Measurements from ENCODE around the gene CRYGS. TPM values are rescaled to one million over a fixed set of nuclear protein-coding genes. Genes with fewer than 3 reads are reported as not detected.

Gene CRYGS
- total RNA-seq: 10 to 100 TPM in 1 of 4 donors, 1 to 10 TPM in 3; 1.4 to 12.3 (median 5.7) TPM

DNA sequence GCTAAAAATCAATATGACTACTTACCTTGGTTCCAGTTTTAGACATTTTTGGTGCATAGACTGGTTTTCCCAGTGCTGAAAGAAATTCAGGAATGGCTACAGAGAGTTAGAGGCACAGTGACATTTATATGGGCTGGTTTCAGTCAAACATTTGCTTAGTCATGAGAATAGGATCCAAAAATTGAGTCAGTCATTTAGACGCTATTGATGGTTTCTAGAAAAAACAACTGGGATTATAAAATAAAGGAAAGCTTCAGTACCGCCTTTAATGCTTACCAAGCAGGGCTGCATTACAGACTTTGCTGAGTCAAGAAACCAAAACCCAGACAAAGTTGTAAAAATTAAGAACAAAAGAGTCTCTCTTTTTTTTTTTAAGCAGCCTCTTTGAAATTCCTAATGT lies at the start of gene CRYGS:
TSS of gene CRYGS (minus strand) at position 100 of the 400 bp plus-strand sequence. CDS start at position 46, 54 bp downstream.
- TF ChIP-seq, protein P1, sequence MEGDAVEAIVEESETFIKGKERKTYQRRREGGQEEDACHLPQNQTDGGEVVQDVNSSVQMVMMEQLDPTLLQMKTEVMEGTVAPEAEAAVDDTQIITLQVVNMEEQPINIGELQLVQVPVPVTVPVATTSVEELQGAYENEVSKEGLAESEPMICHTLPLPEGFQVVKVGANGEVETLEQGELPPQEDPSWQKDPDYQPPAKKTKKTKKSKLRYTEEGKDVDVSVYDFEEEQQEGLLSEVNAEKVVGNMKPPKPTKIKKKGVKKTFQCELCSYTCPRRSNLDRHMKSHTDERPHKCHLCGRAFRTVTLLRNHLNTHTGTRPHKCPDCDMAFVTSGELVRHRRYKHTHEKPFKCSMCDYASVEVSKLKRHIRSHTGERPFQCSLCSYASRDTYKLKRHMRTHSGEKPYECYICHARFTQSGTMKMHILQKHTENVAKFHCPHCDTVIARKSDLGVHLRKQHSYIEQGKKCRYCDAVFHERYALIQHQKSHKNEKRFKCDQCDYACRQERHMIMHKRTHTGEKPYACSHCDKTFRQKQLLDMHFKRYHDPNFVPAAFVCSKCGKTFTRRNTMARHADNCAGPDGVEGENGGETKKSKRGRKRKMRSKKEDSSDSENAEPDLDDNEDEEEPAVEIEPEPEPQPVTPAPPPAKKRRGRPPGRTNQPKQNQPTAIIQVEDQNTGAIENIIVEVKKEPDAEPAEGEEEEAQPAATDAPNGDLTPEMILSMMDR (IDR thresholded peaks at IDR 0.05): no peak
- no peak for TF ChIP-seq POLR2A (IDR thresholded peaks at IDR 0.05)
- no peak for DNase-seq

DNA sequence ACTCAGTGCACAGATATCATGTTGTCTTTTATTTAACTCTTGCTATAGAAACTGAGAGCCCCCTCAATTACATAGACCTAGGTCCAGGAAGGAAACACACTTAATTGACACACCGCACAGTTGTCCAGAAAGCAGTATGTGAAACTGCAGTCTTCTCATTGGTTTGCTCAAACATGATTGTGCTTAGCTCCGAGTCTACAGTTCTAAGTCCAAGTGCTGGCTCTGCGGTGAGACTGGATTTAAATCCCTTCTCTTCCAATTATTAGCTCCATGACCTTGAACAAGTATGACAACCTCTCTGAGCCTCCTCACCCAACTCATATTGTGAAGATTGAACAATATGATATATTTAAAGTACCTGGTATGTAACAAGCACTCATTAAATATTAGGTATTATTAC lies 49.7 kb upstream of the CRYGS start:
- Histone ChIP-seq H3K9me3 (no peaks in the 10 kb centered on the region), H3K36me3 (no peaks in the 10 kb centered on the region), H3K27me3 (no peaks in the 10 kb centered on the region), H3K4me3 (no peak overlapping the region), H3K4me1 (peaks cover 0 to 13% (median 0%) of the 10 kb centered on the region in 4 donors), H3K27ac (peak overlapping the region in 2 of 4 donors; percentile 62 to 64)
- DNase-seq: peak in 1 of 3 donors; percentile 56
- TF ChIP-seq, protein P1 (IDR thresholded peaks at IDR 0.05): no peak
- TF ChIP-seq POLR2A (IDR thresholded peaks at IDR 0.05): no peak

More for the DNA sequence above, at the start of gene CRYGS:
- Histone ChIP-seq H3K27ac (no peak within 1 kb of the TSS), H3K4me3 (no peak within 1 kb of the TSS), H3K9me3 (no peaks in the 10 kb centered on the region), H3K27me3 (no peaks in the 10 kb centered on the region), H3K36me3 (peaks cover 0 to 10% (median 0%) of the 10 kb centered on the region in 3 donors), H3K4me1 (no peaks in the 10 kb centered on the region)

DNA sequence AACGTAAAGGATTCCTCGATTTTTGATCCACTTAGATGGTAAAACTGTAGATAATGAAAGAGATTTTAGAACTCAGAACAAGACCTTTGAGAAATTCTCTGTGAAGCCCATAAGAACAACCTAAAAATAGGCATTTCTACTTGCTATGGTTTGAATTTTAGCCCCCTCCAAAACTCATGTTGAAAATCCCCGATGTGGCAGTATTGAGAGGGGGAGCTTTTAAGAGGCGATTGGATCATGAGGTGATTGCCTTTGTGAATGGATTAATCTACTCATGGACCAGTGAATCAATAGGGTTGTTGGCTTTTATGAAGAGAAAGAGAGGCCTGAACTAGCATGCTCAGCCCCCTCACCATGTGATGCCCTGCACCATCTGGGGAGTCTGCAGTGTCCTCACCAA lies 48.5 kb upstream of the CRYGS start:
- no peaks in the 10 kb centered on the region for H3K9me3 ChIP-seq
- no peak overlapping the region for H3K4me3 ChIP-seq
- no peaks in the 10 kb centered on the region for H3K36me3 ChIP-seq
- TF ChIP-seq POLR2A (IDR thresholded peaks at IDR 0.05): no peak
- TF ChIP-seq, protein P1 (IDR thresholded peaks at IDR 0.05): no peak
- peaks cover 0 to 13% (median 0%) of the 10 kb centered on the region in 4 donors for H3K4me1 ChIP-seq
- DNase-seq: no peak
- H3K27me3 ChIP-seq: no peaks in the 10 kb centered on the region
- no peak overlapping the region for H3K27ac ChIP-seq

DNA sequence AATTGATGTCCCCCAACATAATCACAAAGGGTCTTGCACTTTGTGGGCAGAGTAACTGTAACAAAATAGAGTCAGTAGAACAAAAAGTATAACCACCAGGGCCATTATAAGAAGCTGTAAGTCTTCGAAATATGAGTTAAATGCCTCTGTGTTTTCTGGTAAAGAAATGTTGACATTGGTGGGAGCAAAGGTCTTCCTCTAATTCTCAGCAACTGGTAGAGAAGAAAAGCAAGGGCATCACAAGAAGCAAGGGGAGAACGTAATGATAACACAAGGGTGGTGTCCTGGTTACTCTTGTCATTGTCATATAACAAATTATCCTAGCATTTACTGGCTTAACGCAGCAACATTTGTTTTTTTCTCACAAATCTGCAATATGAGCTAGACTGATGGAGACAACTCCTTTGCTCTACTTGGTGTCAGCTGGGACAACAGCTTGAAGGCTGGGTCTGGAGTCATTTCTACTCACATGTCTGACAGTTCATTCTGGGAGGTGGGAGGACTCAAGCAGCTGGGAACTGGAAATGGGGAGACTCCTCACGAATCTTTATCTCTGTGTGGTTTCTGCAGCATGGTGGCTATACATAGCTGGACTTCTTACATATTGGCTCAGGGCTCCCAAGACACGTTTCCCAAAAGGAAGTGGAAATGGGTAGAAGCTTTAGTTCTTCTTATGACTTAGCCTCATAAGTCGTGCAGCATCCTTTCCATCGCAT lies 46.6 kb upstream of the CRYGS start:
- Histone ChIP-seq H3K4me3 (no peak overlapping the region), H3K36me3 (peaks cover 0 to 5% (median 0%) of the 10 kb centered on the region in 3 donors), H3K27ac (peak overlapping the region in 2 of 4 donors; percentile 29 to 83), H3K4me1 (peaks cover 0 to 13% (median 0%) of the 10 kb centered on the region in 4 donors), H3K27me3 (no peaks in the 10 kb centered on the region), H3K9me3 (no peaks in the 10 kb centered on the region)
- no peak for DNase-seq
- TF ChIP-seq, protein P1 (IDR thresholded peaks at IDR 0.05): no peak
- TF ChIP-seq POLR2A (IDR thresholded peaks at IDR 0.05): no peak

DNA sequence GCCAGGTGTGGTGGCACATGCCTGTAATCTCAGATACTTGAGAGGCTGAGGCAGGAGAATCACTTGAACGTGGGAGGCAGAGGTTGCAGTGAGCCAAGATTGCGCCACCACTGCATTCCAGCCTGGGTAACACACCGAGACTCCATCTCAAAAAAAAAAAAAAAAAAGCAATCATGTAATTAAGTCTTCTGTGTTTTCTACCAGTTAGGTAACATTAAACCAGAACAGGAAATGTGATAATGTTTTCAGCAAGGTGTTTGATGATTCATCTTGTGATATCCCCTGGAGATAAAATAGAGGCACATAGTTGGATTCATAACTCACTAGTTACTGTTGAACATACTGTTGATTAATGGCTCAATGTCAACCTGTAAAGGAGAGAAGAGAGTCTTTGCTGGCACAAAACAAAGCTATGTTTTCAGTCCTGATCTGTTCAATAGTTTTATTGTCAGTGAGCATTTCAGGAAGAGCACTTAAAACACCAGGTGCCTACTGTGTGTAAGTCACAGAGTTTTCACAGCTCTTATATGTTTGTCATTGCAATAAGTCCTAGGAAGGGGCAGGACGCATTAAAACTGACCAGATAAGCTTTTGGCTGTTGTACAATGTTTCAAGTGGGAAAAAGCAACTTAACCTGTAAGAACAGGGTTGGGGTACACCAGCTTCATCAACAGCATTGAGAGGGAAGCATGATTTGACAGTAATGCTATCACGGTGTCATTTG lies 45.8 kb upstream of the CRYGS start:
- no peaks in the 10 kb centered on the region for H3K27me3 ChIP-seq
- H3K4me3 ChIP-seq: no peak overlapping the region
- H3K4me1 ChIP-seq: peaks cover 0 to 13% (median 0%) of the 10 kb centered on the region in 4 donors
- TF ChIP-seq POLR2A (IDR thresholded peaks at IDR 0.05): no peak
- TF ChIP-seq, protein P1 (IDR thresholded peaks at IDR 0.05): no peak
- DNase-seq: peak in 2 of 3 donors; percentile 64 to 70
- no peaks in the 10 kb centered on the region for H3K9me3 ChIP-seq
- H3K36me3 ChIP-seq: peaks cover 0 to 12% (median 0%) of the 10 kb centered on the region in 3 donors
- H3K27ac ChIP-seq: peak overlapping the region in 2 of 4 donors; percentile 29 to 83

Measured in Peyer's patch (tissue), 4 donors.